Measurements from ENCODE around the gene TRIM54. TPM values are rescaled to one million over a fixed set of nuclear protein-coding genes. Genes with fewer than 3 reads are reported as not detected.

The TRIM54 gene
- polyA plus RNA-seq, 1 donor from 2014 or later = not detected

GRCh38 chr2:27278010-27278409, 4.2 kb upstream of the TRIM54 start:
- Histone ChIP-seq H3K27ac (ENCODE audit: low read length) (no peak overlapping the region), H3K36me3 (ENCODE audit: insufficient read depth, low read length) (no peaks in the 10 kb centered on the region), H3K4me3 (ENCODE audit: low read length) (no peak overlapping the region), H3K9me2 (ENCODE audit: insufficient read depth, low read length) (no peaks in the 10 kb centered on the region), H3F3A (ENCODE audit: insufficient read depth, low read length, poor library complexity, severe bottlenecking) (no peaks in the 10 kb centered on the region), H3K27me3 (ENCODE audit: insufficient read depth, low read depth, low read length) (no peaks in the 10 kb centered on the region), H2AFZ (ENCODE audit: low read depth, low read length) (no peak overlapping the region), H3K9me3 (ENCODE audit: low read length) (no peaks in the 10 kb centered on the region), H3K9ac (ENCODE audit: low read length) (no peak overlapping the region), H3K4me2 (ENCODE audit: low read length) (no peak overlapping the region), H4K20me1 (ENCODE audit: insufficient read depth) (no peaks in the 10 kb centered on the region), H3K79me2 (replicated peaks; ENCODE audit: insufficient read depth, low read length) (no peaks in the 10 kb centered on the region)
- TF ChIP-seq REST (IDR thresholded peaks at IDR 0.05; ENCODE audit: borderline replicate concordance) = no peak
- TF ChIP-seq EZH2 (IDR thresholded peaks at IDR 0.05; ENCODE audit: borderline replicate concordance, insufficient read depth, low read length, poor library complexity, severe bottlenecking) = no peak
- no peak for TF ChIP-seq SMC3 (conservative IDR thresholded peaks at IDR 0.05; ENCODE audit: poor library complexity)
- TF ChIP-seq EP300 (conservative IDR thresholded peaks at IDR 0.05; ENCODE audit: poor library complexity, severe bottlenecking) = no peak
- no peak for TF ChIP-seq POLR2AphosphoS5 (IDR thresholded peaks at IDR 0.05)
- no peak for TF ChIP-seq RAD21 (conservative IDR thresholded peaks at IDR 0.05)

- Histone ChIP-seq H2AFZ (ENCODE audit: low read depth, low read length) (no peak overlapping the region), H3K4me2 (ENCODE audit: low read length) (no peak overlapping the region), H3K36me3 (ENCODE audit: insufficient read depth, low read length) (no peaks in the 10 kb centered on the region), H3K27me3 (ENCODE audit: insufficient read depth, low read depth, low read length) (no peaks in the 10 kb centered on the region), H4K20me1 (ENCODE audit: insufficient read depth) (no peaks in the 10 kb centered on the region), H3K9ac (ENCODE audit: low read length) (no peak overlapping the region), H3K4me3 (ENCODE audit: low read length) (no peak overlapping the region), H3K79me2 (replicated peaks; ENCODE audit: insufficient read depth, low read length) (no peaks in the 10 kb centered on the region), H3F3A (ENCODE audit: insufficient read depth, low read length, poor library complexity, severe bottlenecking) (no peaks in the 10 kb centered on the region), H3K27ac (ENCODE audit: low read length) (no peak overlapping the region), H3K9me2 (ENCODE audit: insufficient read depth, low read length) (no peaks in the 10 kb centered on the region), H3K9me3 (ENCODE audit: low read length) (no peaks in the 10 kb centered on the region)
- no peak for TF ChIP-seq RAD21 (conservative IDR thresholded peaks at IDR 0.05)
- no peak for TF ChIP-seq MXI1 (conservative IDR thresholded peaks at IDR 0.05; ENCODE audit: poor library complexity, severe bottlenecking)
- TF ChIP-seq REST (IDR thresholded peaks at IDR 0.05; ENCODE audit: borderline replicate concordance) = no peak
These were observed 1.4 kb upstream of the TRIM54 start for GRCh38 chr2:27280826-27281225.

All from neural cell (in vitro differentiated cells).